Measurements from ENCODE around the gene SIRT2.

DNA sequence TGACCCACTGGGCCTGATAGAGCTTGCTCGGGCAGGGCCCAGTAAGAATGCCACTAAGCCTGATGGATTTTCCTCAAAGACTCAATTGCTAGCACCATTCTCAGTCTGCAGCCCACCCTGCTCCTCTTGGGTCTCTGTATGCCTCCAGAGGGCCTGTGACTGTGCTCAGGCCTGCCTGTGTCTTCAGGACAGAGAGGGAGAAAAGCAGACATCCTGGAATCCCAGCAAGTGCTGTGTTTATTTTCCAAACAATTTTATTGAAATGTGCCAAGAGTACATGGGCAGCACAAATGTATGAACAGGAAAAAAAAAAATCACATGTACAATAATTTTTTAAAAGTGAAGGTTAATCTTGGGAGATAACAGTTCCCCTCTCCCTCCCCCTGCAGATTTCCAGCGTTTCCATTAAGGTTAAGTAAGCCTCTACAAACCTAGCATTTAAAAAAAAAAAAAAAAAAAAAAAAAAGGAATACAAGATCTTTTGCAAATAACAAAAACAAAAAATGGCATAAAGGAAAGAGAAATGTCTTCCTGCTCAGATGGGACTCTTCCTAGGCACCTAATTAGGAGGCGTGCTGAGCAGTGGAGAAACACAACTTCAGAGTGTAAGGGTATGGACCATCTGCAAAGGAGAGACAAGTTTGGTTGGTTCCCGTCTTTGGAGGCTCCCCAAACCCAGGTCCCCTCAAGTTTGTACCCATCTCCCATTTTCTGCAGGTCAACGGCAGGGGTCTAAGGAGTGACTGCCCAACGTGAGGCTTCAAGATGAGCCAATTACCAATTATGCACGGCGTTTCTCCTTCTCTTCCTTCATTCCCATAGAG lies 63.0 kb downstream of the SIRT2 start:
- TF ChIP-seq CTCF (IDR thresholded peaks at IDR 0.05) (no peak), POLR2AphosphoS5 (IDR thresholded peaks at IDR 0.05) (no peak)
